GM12878 (cell line): ENCODE results near the gene B4GALT1. TPM values are rescaled to one million over a fixed set of nuclear protein-coding genes. Genes with fewer than 3 reads are reported as not detected.

Experiments
- ATAC-seq: fragments of 200-7000 bp; cut with Tn5 transposase; 3 replicates; pipeline ENCODE4 v1.9.1; 2020; ENCODE audit warnings: mild to moderate bottlenecking, moderate library complexity
- BruUV-seq: library from RNA; stranded (reverse); fragments of 400-500 nt; replicated peaks from 2 replicates; lab custom pipeline; 2021; lab: Mats Ljungman, UMichigan
- CTCF ChIA-PET: fragments of 300-600 bp; sonication (Branson Sonifier 250); formaldehyde crosslinking; extraction: SDS; loops from one replicate; lab custom pipeline; 2021; ENCODE audit warnings: inconsistent platforms; lab: Yijun Ruan, JAX
- POLR2A ChIA-PET: fragments of 350-600 bp; formaldehyde crosslinking; extraction: SDS; loops from one replicate; lab custom pipeline; 2021; ENCODE audit warnings: inconsistent platforms; lab: Charles Lee
- RAD21 ChIA-PET: fragments of 300-600 bp; sonication (Branson Sonifier 250); formaldehyde crosslinking; loops from one replicate; lab custom pipeline; 2023; ENCODE audit warnings: antibody characterized with exemption; ENCODE audit not compliant: unreplicated experiment; lab: Charles Lee
- SMC1A ChIA-PET: fragments of 300-600 bp; sonication (Branson Sonifier 250); formaldehyde crosslinking; loops from one replicate; lab custom pipeline; 2023; ENCODE audit not compliant: unreplicated experiment, uncharacterized antibody; lab: Charles Lee
- DNase-seq: peaks from one replicate; pipeline ENCODE4 v3.0.0-alpha.2; 2011; ENCODE audit warnings: low read depth, low spot score
- FAIRE-seq: peaks from 3 replicates; lab custom pipeline; 2011; peaks lifted over from hg19 to GRCh38; lab: Jason Lieb, UNC
- H2AFZ ChIP-seq: 2 replicates; pipeline ENCODE4 v1.6.0; 2011; ENCODE audit warnings: low read depth, low read length, control low read depth; ENCODE audit not compliant: control insufficient read depth
- H3K27ac ChIP-seq: 2 replicates; pipeline ENCODE4 v1.5.1; 2011; ENCODE audit warnings: control low read depth; ENCODE audit not compliant: control insufficient read depth, insufficient read depth
- H3K27me3 ChIP-seq, 2 experiments: replicated peaks in 1 of 2; 2 replicates each; pipeline versions ENCODE4 v1.6.0 to v1.6.1; 2011; ENCODE audit warnings: low read length in 1 of 2; ENCODE audit not compliant: control insufficient read depth in 2 of 2, insufficient read depth in 2 of 2
- H3K36me3 ChIP-seq, 2 experiments: 2 replicates each; pipeline ENCODE4 v1.5.1; 2011; ENCODE audit warnings: low read length in 1 of 2; ENCODE audit not compliant: control insufficient read depth in 2 of 2, insufficient read depth in 2 of 2
- H3K4me1 ChIP-seq: 2 replicates; pipeline ENCODE4 v1.6.1; 2011; ENCODE audit warnings: mild to moderate bottlenecking, low read length, moderate library complexity, mixed read lengths; ENCODE audit not compliant: control insufficient read depth, insufficient read depth
- H3K4me2 ChIP-seq: 2 replicates; pipeline ENCODE4 v1.6.0; 2011; ENCODE audit warnings: control low read depth; ENCODE audit not compliant: control insufficient read depth, insufficient read depth
- H3K4me3 ChIP-seq: fragments of 200-600 bp; sonication (generic); 2 replicates; pipeline ENCODE4 v1.5.1; 2016
- H3K79me2 ChIP-seq: 2 replicates; pipeline ENCODE4 v1.6.0; 2011; ENCODE audit warnings: low read length; ENCODE audit not compliant: control insufficient read depth, insufficient read depth
- H3K9ac ChIP-seq: 2 replicates; pipeline ENCODE4 v1.8.0; 2011; ENCODE audit warnings: low read length, control low read depth, mixed read lengths; ENCODE audit not compliant: control insufficient read depth, insufficient read depth
- H3K9me3 ChIP-seq: replicated peaks from 3 replicates; pipeline ENCODE4 v1.5.1; 2011; ENCODE audit warnings: mild to moderate bottlenecking, low read length; ENCODE audit not compliant: control insufficient read depth, insufficient read depth
- H4K20me1 ChIP-seq: 2 replicates; pipeline ENCODE4 v1.6.0; 2011; ENCODE audit not compliant: control insufficient read depth, insufficient read depth
- CBX3 ChIP-seq: fragments of 200-600 bp; sonication (generic); IDR thresholded peaks from 2 replicates; pipeline ENCODE4 v1.6.1; 2016; ENCODE audit warnings: low read depth, borderline replicate concordance
- CREM ChIP-seq: IDR thresholded peaks from 2 replicates; pipeline ENCODE4 v1.6.1; 2014; ENCODE audit warnings: antibody characterized with exemption, low read depth
- GATAD2B ChIP-seq: fragments of 450-650 bp; conservative IDR thresholded peaks from 2 replicates; pipeline ENCODE4 v1.6.1; 2017; ENCODE audit warnings: low read depth, mild to moderate bottlenecking, moderate library complexity
- PML ChIP-seq: IDR thresholded peaks from 2 replicates; pipeline ENCODE4 v1.6.1; 2012; ENCODE audit warnings: low read length, inconsistent platforms
- ZBED1 ChIP-seq: IDR thresholded peaks from 2 replicates; pipeline ENCODE4 v1.6.1; 2016; ENCODE audit warnings: borderline replicate concordance
- WGBS: methylation state at CpG from one replicate; pipeline ENCODE4 v1.1.6; 2016; ENCODE audit warnings: low lambda C conversion rate; ENCODE audit not compliant: insufficient replicate concordance, insufficient coverage; ENCODE audit errors: missing lambda C conversion rate; 5-methylcytosine and 5-hydroxymethylcytosine counted together
- in situ Hi-C: fragments of 300-500 bp; cut with MboI; formaldehyde crosslinking; loops from 9 replicates; pipeline ENCODE4 v1.14.3; 2018; ENCODE audit warnings: mixed read lengths
- intact Hi-C: fragments of 100-400 bp; cut with micrococcal nuclease; formaldehyde crosslinking; loops from one replicate; pipeline ENCODE4 v1.14.2; 2022; ENCODE audit not compliant: unreplicated experiment
- polyA plus RNA-seq, 11 experiments: library from polyadenylated mRNA; depleted of rRNA in 4 of 11; unstranded in 6 of 11; stranded (reverse) in 5 of 11; fragments of >200 nt; fragmentation: Nextera tagmentation in 4 of 11; fragmentation: Illumina TruSeq in 1 of 11; extraction: Ambion mirVana in 4 of 11; extraction: Trizol in 1 of 11; gene quantifications; 1 replicate in 1 of 11; 2 replicates in 10 of 11; pipeline versions ENCODE4 v1.2.1 to v1.2.3, GENCODE V29; 2011 to 2016; ENCODE audit warnings: inconsistent platforms in 2 of 11, missing spikeins in 2 of 11, low read depth in 1 of 11
- total RNA-seq, 4 experiments: library from RNA; depleted of rRNA in 3 of 4; stranded (reverse); fragments of >200 nt in 3 of 4; fragmentation: Illumina TruSeq in 1 of 4; extraction: Trizol in 1 of 4; gene quantifications; 2 replicates each; pipeline versions ENCODE4 v1.2.1 to v1.2.3, GENCODE V29; 2013 to 2021
- TF ChIP-seq, protein P1 (sequence below): fragments of 450-650 bp; IDR thresholded peaks from 2 replicates; pipeline ENCODE4 v1.6.1; 2017; ENCODE audit warnings: low read depth, mild to moderate bottlenecking, moderate library complexity

Gene B4GALT1
- total and polyA plus RNA-seq, 10 of the 15 experiments (the other 5 are each of a cell fraction or from before 2014, with no cell fraction given), result 12.7 to 79.0 (median 41.0) TPM

GRCh38 chr9:33133186-33133585 lies 34.0 kb downstream of the B4GALT1 start:
- in situ Hi-C loops, result no loop called here
- no peak for TF ChIP-seq ZBED1
- TF ChIP-seq CBX3, result no peak
- TF ChIP-seq, protein P1, sequence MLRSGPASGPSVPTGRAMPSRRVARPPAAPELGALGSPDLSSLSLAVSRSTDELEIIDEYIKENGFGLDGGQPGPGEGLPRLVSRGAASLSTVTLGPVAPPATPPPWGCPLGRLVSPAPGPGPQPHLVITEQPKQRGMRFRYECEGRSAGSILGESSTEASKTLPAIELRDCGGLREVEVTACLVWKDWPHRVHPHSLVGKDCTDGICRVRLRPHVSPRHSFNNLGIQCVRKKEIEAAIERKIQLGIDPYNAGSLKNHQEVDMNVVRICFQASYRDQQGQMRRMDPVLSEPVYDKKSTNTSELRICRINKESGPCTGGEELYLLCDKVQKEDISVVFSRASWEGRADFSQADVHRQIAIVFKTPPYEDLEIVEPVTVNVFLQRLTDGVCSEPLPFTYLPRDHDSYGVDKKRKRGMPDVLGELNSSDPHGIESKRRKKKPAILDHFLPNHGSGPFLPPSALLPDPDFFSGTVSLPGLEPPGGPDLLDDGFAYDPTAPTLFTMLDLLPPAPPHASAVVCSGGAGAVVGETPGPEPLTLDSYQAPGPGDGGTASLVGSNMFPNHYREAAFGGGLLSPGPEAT, result no peak
- no peak for TF ChIP-seq CREM
- TF ChIP-seq GATAD2B, result no peak
- TF ChIP-seq PML, result no peak
- ChIA-PET SMC1A (interaction anchor here (1.0 to 6.3 kb wide), 2 partner anchors 9 to 27 kb away, joined by 3 to 58 read pairs; no protein-coding TSS in a partner anchor), CTCF (interaction anchor here (2.1 kb wide), 1 partner anchor 18 kb away, joined by 5 read pairs; no protein-coding TSS in a partner anchor), RAD21 (interaction anchor here (2.0 kb wide), 1 partner anchor 10 kb away, joined by 6 read pairs; no protein-coding TSS in a partner anchor), POLR2A (no interaction called here)
- Histone ChIP-seq H3K4me3 (no peak overlapping the region), H3K27ac (no peak overlapping the region), H3K4me1 (peaks cover 68% of the 10 kb centered on the region), H3K36me3 (peaks cover 33 to 42% of the 10 kb centered on the region in 2 experiments), H4K20me1 (no peaks in the 10 kb centered on the region; the same call in 1 of the 2 replicates), H3K27me3 (no peaks in the 10 kb centered on the region), H2AFZ (no peak overlapping the region), H3K79me2 (peaks cover 47% of the 10 kb centered on the region), H3K4me2 (no peak overlapping the region), H3K9me3 (no peaks in the 10 kb centered on the region), H3K9ac (no peak overlapping the region)
- ATAC-seq, result no peak
- TSS peak; percentile 10 for BruUV-seq
- no peak for DNase-seq
- 96% methylated on average over 7 of the region's 7 CpGs for WGBS
- FAIRE-seq, result no peak
- intact Hi-C loops, result no loop called here
